GM13976 (cell line): Measurements from ENCODE around the gene DCC.

Experiments
- DNase-seq: peaks from one replicate; pipeline ENCODE4 v3.0.0; 2012; ENCODE audit warnings: low spot score
- in situ Hi-C: fragments of 300-500 bp; cut with MboI; formaldehyde crosslinking; loops from one replicate; pipeline ENCODE4 v1.12.0; 2022; ENCODE audit warnings: low sequenced_read_pairs, mixed read lengths, inconsistent platforms; ENCODE audit not compliant: unreplicated experiment
- TF ChIP-seq, protein P1 (sequence below): IDR thresholded peaks from 2 replicates; pipeline ENCODE4 v1.5.1; 2012; ENCODE audit warnings: borderline replicate concordance, mild to moderate bottlenecking; ENCODE audit not compliant: insufficient read depth; ENCODE audit errors: extremely low read depth, missing control alignments, control extremely low read depth

DCC gene

DNA sequence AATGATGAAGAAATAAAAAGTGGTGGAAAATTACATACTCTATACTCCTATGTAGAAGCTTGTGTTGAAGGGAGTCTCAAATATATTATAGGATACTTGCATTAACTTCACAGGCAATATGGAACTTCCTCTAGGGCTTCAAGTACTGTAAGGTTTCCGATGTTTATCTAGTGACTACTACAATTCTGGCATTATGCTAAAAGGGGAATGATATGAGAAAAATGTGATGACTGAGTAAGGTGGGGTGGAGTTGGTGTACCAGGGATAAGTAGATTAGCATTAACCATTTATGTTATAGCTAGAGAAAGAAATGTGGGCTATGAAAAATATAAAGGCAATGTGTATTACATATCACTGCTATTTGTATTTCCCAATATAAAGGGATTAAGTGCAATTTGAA lies 229.5 kb downstream of the DCC start:
- in situ Hi-C loops: no loop called here
- no peak for DNase-seq
- TF ChIP-seq, protein P1, sequence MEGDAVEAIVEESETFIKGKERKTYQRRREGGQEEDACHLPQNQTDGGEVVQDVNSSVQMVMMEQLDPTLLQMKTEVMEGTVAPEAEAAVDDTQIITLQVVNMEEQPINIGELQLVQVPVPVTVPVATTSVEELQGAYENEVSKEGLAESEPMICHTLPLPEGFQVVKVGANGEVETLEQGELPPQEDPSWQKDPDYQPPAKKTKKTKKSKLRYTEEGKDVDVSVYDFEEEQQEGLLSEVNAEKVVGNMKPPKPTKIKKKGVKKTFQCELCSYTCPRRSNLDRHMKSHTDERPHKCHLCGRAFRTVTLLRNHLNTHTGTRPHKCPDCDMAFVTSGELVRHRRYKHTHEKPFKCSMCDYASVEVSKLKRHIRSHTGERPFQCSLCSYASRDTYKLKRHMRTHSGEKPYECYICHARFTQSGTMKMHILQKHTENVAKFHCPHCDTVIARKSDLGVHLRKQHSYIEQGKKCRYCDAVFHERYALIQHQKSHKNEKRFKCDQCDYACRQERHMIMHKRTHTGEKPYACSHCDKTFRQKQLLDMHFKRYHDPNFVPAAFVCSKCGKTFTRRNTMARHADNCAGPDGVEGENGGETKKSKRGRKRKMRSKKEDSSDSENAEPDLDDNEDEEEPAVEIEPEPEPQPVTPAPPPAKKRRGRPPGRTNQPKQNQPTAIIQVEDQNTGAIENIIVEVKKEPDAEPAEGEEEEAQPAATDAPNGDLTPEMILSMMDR: no peak

DNA sequence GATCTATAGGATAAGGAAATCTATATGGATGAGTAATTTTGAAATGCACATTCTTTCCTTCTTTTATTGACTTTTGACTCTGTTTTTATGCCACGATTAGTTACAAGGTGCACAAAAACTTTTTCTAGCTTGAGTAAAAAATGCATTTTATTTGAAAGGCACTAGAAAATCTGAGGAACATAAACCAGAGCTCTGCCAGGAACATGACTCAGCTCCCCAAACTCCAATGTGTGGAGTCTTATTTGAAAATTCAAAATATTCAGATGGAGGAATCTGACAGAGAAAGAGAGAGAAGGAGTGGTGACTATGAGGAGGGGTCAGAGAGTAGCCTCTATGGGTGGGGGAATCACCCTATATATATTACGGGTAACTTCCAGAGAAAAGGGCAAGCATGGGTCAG lies 231.0 kb downstream of the DCC start:
- TF ChIP-seq, protein P1: no peak
- DNase-seq: no peak
- in situ Hi-C loops: no loop called here

- no peak for DNase-seq
- TF ChIP-seq, protein P1: no peak
- in situ Hi-C loops: no loop called here
Observed at GRCh38 chr18:52572036-52573000, 232.3 kb downstream of the DCC start.

DNA sequence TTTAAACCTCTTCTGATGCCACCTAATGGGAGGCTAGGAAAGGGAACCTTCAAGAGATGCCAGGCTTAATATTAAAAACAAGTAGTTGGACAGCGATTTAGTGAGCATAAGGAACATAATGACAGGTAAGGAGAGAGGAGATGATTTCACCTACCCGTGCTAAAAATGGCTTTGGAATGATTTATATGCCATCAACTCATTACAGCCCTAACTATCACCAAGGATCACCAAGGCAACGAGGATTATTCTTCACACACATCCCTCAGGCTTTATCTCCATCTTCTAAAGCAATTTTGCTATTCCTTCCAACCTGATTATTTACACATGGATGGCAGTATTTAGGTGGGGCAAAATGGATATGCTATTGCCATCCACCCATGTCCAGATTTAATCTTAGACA lies 237.8 kb downstream of the DCC start:
- in situ Hi-C loops: no loop called here
- no peak for DNase-seq
- TF ChIP-seq, protein P1: no peak

- in situ Hi-C loops: no loop called here
- no peak for DNase-seq
- TF ChIP-seq, protein P1: no peak
Observed at GRCh38 chr18:52582061-52582460, 242.1 kb downstream of the DCC start.

DNA sequence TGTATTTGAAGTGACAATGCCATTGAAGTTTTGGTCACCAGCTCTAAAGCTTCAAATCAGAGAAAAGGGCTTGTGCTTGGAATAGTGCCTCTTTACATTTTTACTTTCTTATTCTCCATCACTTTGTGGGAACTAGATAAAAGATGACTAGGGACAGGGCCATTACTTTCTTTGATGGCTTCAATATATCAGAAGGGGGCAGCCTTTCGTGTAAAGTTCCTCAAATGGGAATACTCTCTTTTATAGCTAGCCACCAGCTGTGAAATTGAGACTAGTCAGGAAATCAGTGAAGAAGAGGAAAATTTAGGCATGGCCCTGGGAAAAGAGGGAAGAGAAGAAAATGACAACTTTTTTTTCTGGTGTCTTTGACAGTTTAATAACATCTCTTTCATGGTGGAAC lies 242.5 kb downstream of the DCC start:
- no peak for DNase-seq
- TF ChIP-seq, protein P1: no peak
- in situ Hi-C loops: no loop called here
